Activated CD4-positive, CD25-positive, alpha-beta regulatory T cell treated with anti-CD3 and anti-CD28 coated beads, Interleukin-2, amount 50 U/mL, for 16 hours (primary cell): ENCODE measurements around the gene SNURF.
"Not testable (repeated sequence)": the region's sequence is repeated elsewhere in the genome, so short reads cannot be mapped to it uniquely, and the experiment has no call there.

ENCODE experiments used
- DNase-seq: peaks from one replicate; pipeline ENCODE4 v3.0.0-alpha.2; 2020; ENCODE audit warnings: low read depth, low spot score

Gene SNURF

GRCh38 chr15:24954783-24955530 lies at the start of gene SNURF, which contains the start of gene SNRPN:
SNURF (plus strand) TSS chr15:24954987; CDS start chr15:24955049, 62 bp downstream.
SNRPN (plus strand) TSS chr15:24954987; CDS start chr15:24974454, 19,467 bp downstream.
- DNase-seq = peak; percentile 14

- DNase-seq = no peak
Observed at GRCh38 chr15:24916305-24917009, 38.3 kb upstream of the SNURF start.

GRCh38 chr15:24917431-24917830 lies 37.4 kb upstream of the SNURF start:
- DNase-seq = no peak

- DNase-seq = no peak
Observed at GRCh38 chr15:24919446-24919845, 35.3 kb upstream of the SNURF start.

GRCh38 chr15:24922781-24923180 lies 32.0 kb upstream of the SNURF start:
- DNase-seq = not testable (repeated sequence)

- no peak for DNase-seq
Observed at GRCh38 chr15:24924153-24924552, 30.6 kb upstream of the SNURF start.

GRCh38 chr15:24924621-24925020 lies 30.2 kb upstream of the SNURF start:
- DNase-seq = no peak

- DNase-seq = not testable (repeated sequence)
Observed at GRCh38 chr15:24931874-24932732, 22.7 kb upstream of the SNURF start.

- DNase-seq = no peak
Observed at GRCh38 chr15:24933716-24934115, 21.1 kb upstream of the SNURF start.

- DNase-seq = not testable (repeated sequence)
Observed at GRCh38 chr15:24938224-24938623, 16.6 kb upstream of the SNURF start.

- no peak for DNase-seq
Observed at GRCh38 chr15:24940236-24940635, 14.6 kb upstream of the SNURF start.

GRCh38 chr15:24943361-24943760 lies 11.4 kb upstream of the SNURF start:
- no peak for DNase-seq

GRCh38 chr15:24944954-24945353 lies 9.8 kb upstream of the SNURF start:
- DNase-seq = no peak

- DNase-seq = no peak
Observed at GRCh38 chr15:24945711-24946110, 9.1 kb upstream of the SNURF start.

- no peak for DNase-seq
Observed at GRCh38 chr15:24948495-24948894, 6.3 kb upstream of the SNURF start.

GRCh38 chr15:24955531-24955921 lies 739 bp downstream of the SNURF start:
- no peak for DNase-seq

- peak; percentile 49 for DNase-seq
Observed at GRCh38 chr15:24956111-24956838, 1.5 kb downstream of the SNURF start.

- no peak for DNase-seq
Observed at GRCh38 chr15:24957691-24958090, 2.9 kb downstream of the SNURF start.

GRCh38 chr15:24961967-24962366 lies 7.2 kb downstream of the SNURF start:
- no peak for DNase-seq

- DNase-seq = no peak
Observed at GRCh38 chr15:24962880-24963279, 8.1 kb downstream of the SNURF start.

- no peak for DNase-seq
Observed at GRCh38 chr15:24966364-24967103, 11.7 kb downstream of the SNURF start.
